ENCODE data around the gene SLC51B.
"Not testable (repeated sequence)": the region's sequence is repeated elsewhere in the genome, so short reads cannot be mapped to it uniquely, and the experiment has no call there.

SLC51B gene

GRCh38 chr15:65069779-65070546, 24.8 kb downstream of the SLC51B start:
- no peak for TF ChIP-seq CTCF (conservative IDR thresholded peaks at IDR 0.05; ENCODE audit: low read depth, low read length)
- H3K4me3 ChIP-seq (ENCODE audit: low read depth, low read length) = no peak overlapping the region
- no peak for DNase-seq (ENCODE audit: low read depth)

GRCh38 chr15:65071381-65071811, 26.2 kb downstream of the SLC51B start:
- DNase-seq (ENCODE audit: low read depth) = no peak
- no peak overlapping the region for H3K4me3 ChIP-seq (ENCODE audit: low read depth, low read length)
- TF ChIP-seq CTCF (conservative IDR thresholded peaks at IDR 0.05; ENCODE audit: low read depth, low read length) = no peak

GRCh38 chr15:65072027-65072426, 26.8 kb downstream of the SLC51B start:
- H3K4me3 ChIP-seq (ENCODE audit: low read depth, low read length) = no peak overlapping the region
- DNase-seq (ENCODE audit: low read depth) = no peak
- no peak for TF ChIP-seq CTCF (conservative IDR thresholded peaks at IDR 0.05; ENCODE audit: low read depth, low read length)

GRCh38 chr15:65072617-65073016, 27.4 kb downstream of the SLC51B start:
- no peak for DNase-seq (ENCODE audit: low read depth)
- H3K4me3 ChIP-seq (ENCODE audit: low read depth, low read length) = no peak overlapping the region
- no peak for TF ChIP-seq CTCF (conservative IDR thresholded peaks at IDR 0.05; ENCODE audit: low read depth, low read length)

- DNase-seq (ENCODE audit: low read depth); H3K4me3 ChIP-seq (ENCODE audit: low read depth, low read length): not testable (repeated sequence)
Measured at GRCh38 chr15:65074946-65075345, 29.8 kb downstream of the SLC51B start.

- DNase-seq (ENCODE audit: low read depth); H3K4me3 ChIP-seq (ENCODE audit: low read depth, low read length): not testable (repeated sequence)
Measured at GRCh38 chr15:65075607-65076395, 30.6 kb downstream of the SLC51B start.

- TF ChIP-seq CTCF (conservative IDR thresholded peaks at IDR 0.05; ENCODE audit: low read depth, low read length) = no peak
- H3K4me3 ChIP-seq (ENCODE audit: low read depth, low read length) = no peak within 1 kb of the TSS
- DNase-seq (ENCODE audit: low read depth) = no peak
Measured at GRCh38 chr15:65076486-65077290, 31.5 kb downstream of the SLC51B start, which contains the start of gene KBTBD13. Gene KBTBD13 (plus strand): TSS chr15:65076746. CDS start chr15:65076816, 70 bp downstream.

Data from choroid plexus epithelial cell (primary cell).